Progenitor cell of endocrine pancreas (in vitro differentiated cells): Measurements from ENCODE around the gene RHOF. TPM values are rescaled to one million over a fixed set of nuclear protein-coding genes. Genes with fewer than 3 reads are reported as not detected.
A peak's percentile ranks its signal among the peaks of the same experiment; 100 is the strongest.

Experiments used
- DNase-seq: peaks from one replicate; pipeline ENCODE4 v3.0.0; 2021; ENCODE audit warnings: low spot score; ENCODE audit not compliant: unreplicated experiment
- H3K27ac Mint-ChIP-seq: 2 replicates; pipeline ENCODE4 v1.8.0; 2021; ENCODE audit warnings: mild to moderate bottlenecking, moderate library complexity, mixed read lengths
- H3K27me3 Mint-ChIP-seq: 2 replicates; pipeline ENCODE4 v1.8.0; 2021; ENCODE audit warnings: mixed read lengths
- H3K36me3 Mint-ChIP-seq: 2 replicates; pipeline ENCODE4 v1.8.0; 2022; ENCODE audit warnings: mixed read lengths; ENCODE audit not compliant: insufficient read depth
- H3K4me1 Mint-ChIP-seq: 2 replicates; pipeline ENCODE4 v1.8.0; 2021; ENCODE audit warnings: low read depth, mixed read lengths
- H3K4me3 Mint-ChIP-seq: 2 replicates; pipeline ENCODE4 v1.8.0; 2021; ENCODE audit warnings: low read depth, mild to moderate bottlenecking, moderate library complexity, mixed read lengths
- H3K9me3 Mint-ChIP-seq: 2 replicates; pipeline ENCODE4 v1.8.0; 2021; ENCODE audit warnings: low read depth, mixed read lengths
- CTCF ChIP-seq: fragments of 200-600 bp; sonication (generic); IDR thresholded peaks from one replicate; pipeline ENCODE4 v1.5.0; 2021; ENCODE audit warnings: antibody characterized with exemption, mild to moderate bottlenecking; ENCODE audit not compliant: unreplicated experiment
- total RNA-seq: library from RNA; stranded (reverse); gene quantifications from 2 replicates; pipeline ENCODE4 v1.2.1, GENCODE V29; 2021

Gene RHOF
- total RNA-seq, 1 donor from 2014 or later: 36.0 TPM

- H3K9me3 Mint-ChIP-seq: no peaks in the 10 kb centered on the region
- H3K27me3 Mint-ChIP-seq: no peaks in the 10 kb centered on the region
- DNase-seq: no peak
- H3K4me3 Mint-ChIP-seq: no peak overlapping the region
- no peaks in the 10 kb centered on the region for H3K4me1 Mint-ChIP-seq
- no peak overlapping the region for H3K27ac Mint-ChIP-seq
- H3K36me3 Mint-ChIP-seq: peaks cover 22% of the 10 kb centered on the region
- no peak for TF ChIP-seq CTCF
These were observed 34.8 kb upstream of the RHOF start for GRCh38 chr12:121828306-121828705.

- peaks cover 21% of the 10 kb centered on the region for H3K36me3 Mint-ChIP-seq
- TF ChIP-seq CTCF: no peak
- DNase-seq: no peak
- H3K27ac Mint-ChIP-seq: no peak overlapping the region
- no peaks in the 10 kb centered on the region for H3K4me1 Mint-ChIP-seq
- no peak overlapping the region for H3K4me3 Mint-ChIP-seq
- no peaks in the 10 kb centered on the region for H3K9me3 Mint-ChIP-seq
- no peaks in the 10 kb centered on the region for H3K27me3 Mint-ChIP-seq
These were observed 34.0 kb upstream of the RHOF start for GRCh38 chr12:121827351-121828099.

GRCh38 chr12:121826318-121827150 is 33.0 kb upstream of the RHOF start:
- Mint-ChIP-seq H3K36me3 (peaks cover 16% of the 10 kb centered on the region), H3K4me3 (no peak overlapping the region), H3K4me1 (no peaks in the 10 kb centered on the region), H3K27ac (peak overlapping the region; percentile 46), H3K27me3 (no peaks in the 10 kb centered on the region), H3K9me3 (no peaks in the 10 kb centered on the region)
- no peak for TF ChIP-seq CTCF
- DNase-seq: no peak

GRCh38 chr12:121825041-121825523 is 31.6 kb upstream of the RHOF start:
- Mint-ChIP-seq H3K27me3 (no peaks in the 10 kb centered on the region), H3K36me3 (peaks cover 15% of the 10 kb centered on the region), H3K4me3 (no peak overlapping the region), H3K9me3 (no peaks in the 10 kb centered on the region), H3K4me1 (no peaks in the 10 kb centered on the region), H3K27ac (no peak overlapping the region)
- TF ChIP-seq CTCF: no peak
- no peak for DNase-seq

GRCh38 chr12:121823727-121824115 is 30.2 kb upstream of the RHOF start:
- Mint-ChIP-seq H3K36me3 (peaks cover 17% of the 10 kb centered on the region), H3K9me3 (no peaks in the 10 kb centered on the region), H3K27ac (no peak overlapping the region), H3K27me3 (no peaks in the 10 kb centered on the region), H3K4me1 (no peaks in the 10 kb centered on the region), H3K4me3 (no peak overlapping the region)
- DNase-seq: no peak
- no peak for TF ChIP-seq CTCF
